Nephron (organoid): ENCODE measurements around the gene PPFIBP2.

Experiments used
- H3K27ac Mint-ChIP-seq, 3 experiments: 2 replicates each; pipeline ENCODE4 v1.8.0; 2020; ENCODE audit warnings: mixed read lengths in 3 of 3, mild to moderate bottlenecking in 2 of 3, moderate library complexity in 1 of 3
- H3K27me3 Mint-ChIP-seq: 2 replicates; pipeline ENCODE4 v1.8.0; 2021; ENCODE audit warnings: low read depth, mild to moderate bottlenecking, moderate library complexity, mixed read lengths
- H3K36me3 Mint-ChIP-seq: 2 replicates; pipeline ENCODE4 v1.8.0; 2020; ENCODE audit warnings: low read depth, mixed read lengths
- H3K4me1 Mint-ChIP-seq: 2 replicates; pipeline ENCODE4 v1.8.0; 2020; ENCODE audit warnings: mixed read lengths
- H3K4me3 Mint-ChIP-seq, 3 experiments: 2 replicates each; pipeline ENCODE4 v1.8.0; 2020; ENCODE audit warnings: mild to moderate bottlenecking in 3 of 3, mixed read lengths in 3 of 3, moderate library complexity in 2 of 3
- H3K9me3 Mint-ChIP-seq: 2 replicates; pipeline ENCODE4 v1.8.0; 2020; ENCODE audit warnings: mixed read lengths
- TF ChIP-seq, protein P1 (sequence below), 3 experiments: fragments of 200-600 bp; sonication (generic); IDR thresholded peaks; one replicate each; pipeline ENCODE4 v1.5.0; 2021; ENCODE audit warnings: antibody characterized with exemption in 3 of 3; ENCODE audit not compliant: unreplicated experiment in 3 of 3

PPFIBP2 gene

DNA sequence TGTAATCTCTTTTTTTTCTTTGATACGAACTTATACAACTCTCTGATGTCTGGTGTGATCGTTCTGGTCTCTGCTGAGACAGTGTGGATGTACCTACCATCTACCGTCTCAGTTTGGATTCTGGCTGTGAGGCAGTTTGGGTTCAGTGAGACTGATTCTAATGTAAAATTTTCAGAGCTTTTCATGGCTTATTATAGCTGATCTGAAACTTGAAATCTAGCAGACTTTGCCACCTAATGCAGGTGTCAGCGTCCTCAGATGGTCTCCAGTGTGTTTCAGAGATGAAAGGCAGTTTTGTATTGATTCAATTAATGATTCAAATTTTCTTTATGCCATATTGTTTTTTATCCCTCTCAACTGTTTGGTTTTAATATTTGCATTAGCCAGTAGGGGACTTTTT, 35.9 kb downstream of the PPFIBP2 start:
- Mint-ChIP-seq H3K4me3 (no peak overlapping the region), H3K9me3 (no peaks in the 10 kb centered on the region), H3K27me3 (no peaks in the 10 kb centered on the region), H3K27ac (no peak overlapping the region), H3K4me1 (peaks cover 8% of the 10 kb centered on the region), H3K36me3 (peaks cover 6% of the 10 kb centered on the region)
- TF ChIP-seq, protein P1, sequence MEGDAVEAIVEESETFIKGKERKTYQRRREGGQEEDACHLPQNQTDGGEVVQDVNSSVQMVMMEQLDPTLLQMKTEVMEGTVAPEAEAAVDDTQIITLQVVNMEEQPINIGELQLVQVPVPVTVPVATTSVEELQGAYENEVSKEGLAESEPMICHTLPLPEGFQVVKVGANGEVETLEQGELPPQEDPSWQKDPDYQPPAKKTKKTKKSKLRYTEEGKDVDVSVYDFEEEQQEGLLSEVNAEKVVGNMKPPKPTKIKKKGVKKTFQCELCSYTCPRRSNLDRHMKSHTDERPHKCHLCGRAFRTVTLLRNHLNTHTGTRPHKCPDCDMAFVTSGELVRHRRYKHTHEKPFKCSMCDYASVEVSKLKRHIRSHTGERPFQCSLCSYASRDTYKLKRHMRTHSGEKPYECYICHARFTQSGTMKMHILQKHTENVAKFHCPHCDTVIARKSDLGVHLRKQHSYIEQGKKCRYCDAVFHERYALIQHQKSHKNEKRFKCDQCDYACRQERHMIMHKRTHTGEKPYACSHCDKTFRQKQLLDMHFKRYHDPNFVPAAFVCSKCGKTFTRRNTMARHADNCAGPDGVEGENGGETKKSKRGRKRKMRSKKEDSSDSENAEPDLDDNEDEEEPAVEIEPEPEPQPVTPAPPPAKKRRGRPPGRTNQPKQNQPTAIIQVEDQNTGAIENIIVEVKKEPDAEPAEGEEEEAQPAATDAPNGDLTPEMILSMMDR (IDR thresholded peaks at IDR 0.05; ENCODE audit: unreplicated experiment in 3 of 3), result no peak

DNA sequence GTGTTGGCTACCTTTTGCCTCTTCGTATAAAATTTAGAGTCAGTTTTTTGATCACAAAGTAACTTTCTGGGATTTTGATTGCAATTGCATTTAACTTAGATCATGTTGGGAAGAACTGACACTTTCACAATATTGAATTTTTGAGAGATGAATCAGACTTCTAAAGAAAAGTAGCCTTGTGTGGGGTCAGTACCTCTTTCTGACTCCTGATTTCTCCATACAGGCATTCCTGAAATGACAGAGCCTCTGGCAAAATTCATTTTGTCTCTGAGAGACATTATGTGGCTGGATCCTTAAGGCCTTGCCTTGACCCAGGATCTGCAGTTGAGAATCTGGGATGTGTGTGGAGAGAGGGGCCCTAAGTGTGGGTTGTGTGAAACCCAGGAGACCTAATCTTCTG, 37.8 kb downstream of the PPFIBP2 start:
- H3K9me3 Mint-ChIP-seq, result no peaks in the 10 kb centered on the region
- TF ChIP-seq, protein P1 (IDR thresholded peaks at IDR 0.05; ENCODE audit: unreplicated experiment in 3 of 3), result no peak
- no peak overlapping the region for H3K4me3 Mint-ChIP-seq
- no peaks in the 10 kb centered on the region for H3K27me3 Mint-ChIP-seq
- H3K4me1 Mint-ChIP-seq, result peaks cover 6% of the 10 kb centered on the region
- H3K36me3 Mint-ChIP-seq, result peaks cover 6% of the 10 kb centered on the region
- H3K27ac Mint-ChIP-seq, result no peak overlapping the region

DNA sequence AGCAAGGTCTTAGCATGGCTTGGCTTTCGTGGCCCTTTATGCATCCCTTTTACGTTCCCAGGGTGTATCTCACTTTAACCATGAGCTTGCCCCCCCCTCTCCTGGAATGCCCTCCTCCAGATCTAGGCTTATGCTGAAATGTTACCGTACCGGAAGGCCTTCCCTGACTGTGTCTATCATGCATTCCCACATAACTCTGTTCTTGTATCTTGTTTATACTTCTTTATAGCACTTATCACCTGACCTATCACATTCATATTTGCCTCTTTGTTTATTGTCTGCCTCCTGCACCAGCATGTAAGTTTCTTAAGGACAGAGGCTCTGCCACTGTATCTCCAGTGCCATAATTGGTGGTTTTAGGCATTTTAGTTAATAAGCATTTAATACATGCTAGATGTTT, 38.9 kb downstream of the PPFIBP2 start:
- Mint-ChIP-seq H3K4me1 (no peaks in the 10 kb centered on the region), H3K27me3 (no peaks in the 10 kb centered on the region), H3K27ac (no peak overlapping the region), H3K36me3 (peaks cover 6% of the 10 kb centered on the region), H3K9me3 (no peaks in the 10 kb centered on the region), H3K4me3 (no peak overlapping the region)
- TF ChIP-seq, protein P1 (IDR thresholded peaks at IDR 0.05; ENCODE audit: unreplicated experiment in 3 of 3), result no peak

DNA sequence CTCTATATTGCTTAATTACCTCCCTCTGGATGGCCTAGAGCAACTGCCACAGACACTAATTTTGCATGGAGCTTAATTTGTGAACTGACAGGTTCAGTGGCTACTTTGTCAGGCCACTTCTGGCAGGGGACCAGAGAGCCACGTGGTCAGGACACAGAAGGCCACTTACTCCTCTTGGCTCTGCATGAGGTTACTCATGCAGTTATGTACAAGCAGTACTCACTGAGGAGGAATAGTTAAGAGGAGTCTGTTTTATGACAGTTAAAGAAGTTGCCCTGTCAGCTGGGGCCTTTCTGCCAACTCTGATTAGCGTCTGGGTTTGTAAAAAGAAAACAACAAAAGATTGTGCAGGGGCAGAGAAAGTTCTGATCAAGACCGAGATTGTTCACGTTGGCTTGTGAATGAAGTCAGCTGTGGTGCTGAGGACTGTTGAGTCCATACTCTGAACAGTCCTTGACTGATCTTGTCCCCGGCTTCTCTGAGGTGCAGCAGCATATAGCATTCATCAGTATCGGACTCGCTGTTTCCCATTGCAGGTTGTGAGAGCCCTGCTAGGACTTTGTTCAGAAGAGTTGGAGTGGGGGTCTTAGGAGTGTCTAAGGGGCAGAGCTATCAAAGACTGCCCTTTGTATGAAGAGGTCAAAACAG, 41.4 kb downstream of the PPFIBP2 start:
- Mint-ChIP-seq H3K36me3 (peaks cover 3% of the 10 kb centered on the region), H3K27ac (peak overlapping the region in 1 of 3 experiments; percentile 63), H3K4me3 (no peak overlapping the region), H3K4me1 (no peaks in the 10 kb centered on the region), H3K9me3 (no peaks in the 10 kb centered on the region), H3K27me3 (no peaks in the 10 kb centered on the region)
- TF ChIP-seq, protein P1 (IDR thresholded peaks at IDR 0.05; ENCODE audit: unreplicated experiment in 3 of 3), result no peak

DNA sequence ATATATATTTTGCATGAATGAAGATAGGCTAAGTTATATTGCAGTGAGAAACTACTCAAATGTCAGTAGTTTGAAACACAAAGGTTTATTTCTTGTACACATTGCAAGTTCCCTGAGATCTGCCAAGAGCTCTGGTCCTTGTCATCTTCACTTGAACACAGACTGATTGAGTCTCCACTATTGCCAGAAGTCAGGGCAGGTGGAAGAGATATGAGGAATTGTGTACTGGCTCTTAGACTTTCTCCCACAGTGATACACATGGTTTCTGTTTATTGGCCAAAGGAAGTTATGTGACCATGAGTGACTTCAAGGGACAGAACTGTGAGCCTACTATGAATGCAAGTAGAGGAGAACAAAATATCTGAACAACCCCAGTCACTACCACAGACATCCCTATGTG, 44.2 kb downstream of the PPFIBP2 start:
- H3K27ac Mint-ChIP-seq, result no peak overlapping the region
- H3K9me3 Mint-ChIP-seq, result no peaks in the 10 kb centered on the region
- no peaks in the 10 kb centered on the region for H3K27me3 Mint-ChIP-seq
- no peaks in the 10 kb centered on the region for H3K4me1 Mint-ChIP-seq
- TF ChIP-seq, protein P1 (IDR thresholded peaks at IDR 0.05; ENCODE audit: unreplicated experiment in 3 of 3), result no peak
- no peaks in the 10 kb centered on the region for H3K36me3 Mint-ChIP-seq
- no peak overlapping the region for H3K4me3 Mint-ChIP-seq
